NCI-H460 (cell line): ENCODE results near the gene CNTNAP2. TPM values are rescaled to one million over a fixed set of nuclear protein-coding genes. Genes with fewer than 3 reads are reported as not detected.

Experiments
- DNase-seq: peaks from one replicate; pipeline ENCODE4 v3.0.0-alpha.2; 2016; ENCODE audit warnings: low read depth; ENCODE audit errors: extremely low read depth
- total RNA-seq: library from RNA; depleted of rRNA; stranded (reverse); fragments of >200 nt; shearing (Covaris generic); gene quantifications from 2 replicates; pipeline ENCODE4 v1.2.3, GENCODE V29; 2014

CNTNAP2 gene
- total RNA-seq, 1 experiment from 2014 or later = 0.15 TPM

- DNase-seq = no peak
These were observed 1807.2 kb downstream of the CNTNAP2 start for GRCh38 chr7:147923841-147924240.

GRCh38 chr7:147937428-147937827 is 1820.8 kb downstream of the CNTNAP2 start:
- DNase-seq = no peak

DNA sequence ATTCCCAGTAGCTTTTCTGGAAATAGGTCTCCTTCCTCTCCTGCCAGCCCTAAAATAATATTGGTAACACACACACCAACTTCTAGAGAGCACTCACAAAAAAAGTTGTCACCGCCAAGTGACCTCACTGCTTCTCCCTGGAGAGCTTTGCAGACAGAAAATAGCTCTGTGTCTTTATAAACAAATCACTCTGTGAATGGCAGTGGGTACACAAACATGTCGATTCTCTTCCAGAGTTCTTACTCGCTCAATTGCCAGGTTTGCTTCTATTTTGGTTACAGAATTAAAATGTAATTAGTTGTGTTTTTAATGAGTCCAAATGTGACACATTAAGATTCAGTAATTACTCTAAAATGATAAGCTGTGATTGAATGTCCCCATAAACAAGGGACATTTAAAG is 1824.8 kb downstream of the CNTNAP2 start:
- no peak for DNase-seq

DNA sequence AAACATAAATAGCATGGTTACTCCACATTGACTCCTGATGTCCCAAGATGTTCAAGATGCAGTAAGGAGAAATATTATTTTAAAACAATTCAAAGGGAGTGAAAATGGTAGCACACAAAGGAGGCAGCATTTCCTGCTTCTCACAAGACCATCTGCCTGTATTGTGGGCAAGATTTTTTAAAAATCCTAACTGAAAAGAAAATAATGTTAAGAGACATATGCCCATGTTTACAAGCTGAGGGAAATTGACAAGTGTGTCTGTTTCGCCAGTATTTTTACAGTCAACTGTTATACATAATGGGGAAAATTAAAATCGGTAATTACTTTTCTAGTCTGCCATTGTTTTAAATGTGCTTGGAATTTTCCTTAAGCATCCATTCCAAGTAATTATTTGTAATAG is 1827.7 kb downstream of the CNTNAP2 start:
- DNase-seq = no peak

- DNase-seq = no peak
These were observed 1836.3 kb downstream of the CNTNAP2 start for GRCh38 chr7:147952918-147953317.

DNA sequence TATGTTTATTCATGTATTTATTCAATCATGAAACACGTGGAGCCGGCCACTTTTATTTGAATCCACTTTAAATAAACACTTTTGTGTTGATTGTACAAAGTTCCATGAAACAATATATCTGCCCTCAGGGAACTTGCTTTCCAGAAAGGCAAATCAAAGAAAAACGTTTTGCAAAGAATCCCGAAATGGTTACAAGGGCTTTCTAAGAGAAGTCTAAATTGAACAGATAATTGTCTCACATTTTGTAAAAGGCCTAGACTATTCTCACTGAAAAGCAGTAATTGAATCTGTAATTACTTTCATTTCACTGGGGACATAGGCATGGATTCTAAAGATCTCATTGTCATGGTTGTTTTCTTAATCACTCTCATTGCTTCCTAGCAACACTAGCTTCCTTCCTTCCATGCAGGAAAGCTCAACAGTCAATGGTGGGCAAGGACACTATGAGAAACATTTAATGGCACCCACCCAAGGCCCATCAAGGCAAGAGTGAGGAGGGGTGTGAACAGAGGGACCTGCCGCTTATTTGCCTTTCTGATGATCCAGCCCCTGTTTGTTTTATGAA is 1851.5 kb downstream of the CNTNAP2 start:
- no peak for DNase-seq

DNA sequence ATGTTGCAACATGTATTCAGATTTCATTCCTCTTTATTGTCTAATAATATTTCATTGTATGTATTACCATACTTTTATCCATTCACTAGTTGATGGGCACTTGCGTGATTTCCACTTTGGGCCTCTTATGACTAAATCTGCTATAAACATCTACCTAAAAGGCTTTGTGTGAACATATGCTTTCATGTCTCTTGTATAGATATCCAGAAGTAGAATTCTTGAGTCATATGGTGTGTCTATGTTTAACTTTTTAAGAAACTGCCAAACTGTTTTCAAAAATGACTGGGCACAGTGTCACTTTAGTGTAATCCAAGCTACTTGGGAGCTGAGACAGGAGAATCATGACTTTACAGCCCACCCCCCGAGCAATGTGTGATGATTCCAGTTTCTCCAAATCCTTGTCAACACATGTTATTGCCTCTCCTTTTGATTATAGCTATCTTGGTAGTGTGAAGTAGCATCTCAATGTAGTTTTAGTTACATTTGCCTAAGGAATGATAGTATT is 1855.1 kb downstream of the CNTNAP2 start:
- no peak for DNase-seq

GRCh38 chr7:147978201-147978600 is 1861.6 kb downstream of the CNTNAP2 start:
- no peak for DNase-seq

GRCh38 chr7:147978651-147979050 is 1862.0 kb downstream of the CNTNAP2 start:
- no peak for DNase-seq

DNA sequence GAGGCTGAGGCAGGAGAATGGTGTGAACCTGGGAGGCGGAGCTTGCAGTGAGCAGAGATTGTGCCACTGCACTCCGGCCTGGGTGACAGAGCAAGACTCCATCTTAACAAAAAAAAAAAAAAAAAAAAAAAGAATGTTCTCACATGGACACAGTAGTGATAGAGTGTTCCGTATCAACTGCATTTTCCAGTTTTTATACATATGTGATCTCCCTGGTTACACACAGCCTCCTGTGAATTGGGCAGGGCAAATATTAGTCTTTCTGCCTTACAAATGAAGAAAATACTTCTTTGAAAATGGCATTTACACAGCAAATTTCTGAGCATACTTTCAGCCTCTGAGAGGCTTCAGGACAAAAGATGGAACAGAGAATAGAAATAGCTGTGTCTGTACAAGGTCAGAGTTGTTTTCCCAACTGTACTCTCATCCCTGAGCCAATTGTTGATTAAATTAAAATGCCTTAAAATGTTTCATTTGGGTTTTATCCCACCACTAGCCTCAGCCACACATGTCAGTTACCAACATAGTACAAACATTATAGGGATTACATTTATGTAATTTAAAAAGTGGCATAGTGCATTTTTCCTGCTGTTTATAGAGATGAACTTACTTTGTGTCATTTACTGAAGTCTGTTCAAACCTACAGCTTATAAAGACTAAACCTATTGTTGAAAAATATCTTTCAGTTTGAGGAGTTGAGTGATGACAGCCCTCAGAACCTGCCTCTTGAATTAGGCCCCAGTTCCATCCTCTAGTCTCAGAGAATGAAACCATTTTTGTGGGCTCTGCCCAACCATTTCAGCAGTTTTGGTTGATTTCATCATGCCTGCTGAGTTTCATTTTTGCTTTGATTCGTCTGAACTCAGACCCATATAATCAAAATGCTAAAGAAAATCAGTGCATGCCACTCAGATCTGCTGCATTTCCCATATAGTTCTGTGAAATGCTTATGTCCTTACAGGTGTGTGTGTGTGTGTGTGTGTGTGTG is 1864.5 kb downstream of the CNTNAP2 start:
- DNase-seq = no peak

DNA sequence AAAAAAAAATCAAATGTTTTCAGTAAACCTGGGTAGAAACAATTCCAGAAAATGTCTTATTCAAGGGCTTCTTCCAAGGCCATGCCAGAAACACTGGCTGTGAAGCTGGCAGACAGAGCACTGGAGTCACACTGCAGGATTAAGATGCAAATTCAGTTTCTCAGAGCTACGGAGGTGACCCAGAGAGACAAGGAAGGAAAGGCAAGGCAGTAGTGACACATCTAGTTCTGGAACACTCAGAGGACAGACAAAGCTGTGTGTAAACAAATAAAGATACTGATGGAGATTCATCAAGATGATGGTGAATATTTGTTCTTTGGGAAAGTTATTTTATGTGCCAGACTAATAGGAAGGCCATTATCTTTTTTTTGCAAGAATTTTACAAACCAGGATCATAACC is 1865.7 kb downstream of the CNTNAP2 start:
- DNase-seq = no peak

- no peak for DNase-seq
These were observed 1867.7 kb downstream of the CNTNAP2 start for GRCh38 chr7:147984265-147984664.

- DNase-seq = no peak
These were observed 1873.5 kb downstream of the CNTNAP2 start for GRCh38 chr7:147990079-147990478.

GRCh38 chr7:147990942-147991341 is 1874.3 kb downstream of the CNTNAP2 start:
- no peak for DNase-seq

GRCh38 chr7:147992698-147993097 is 1876.1 kb downstream of the CNTNAP2 start:
- DNase-seq = no peak

DNA sequence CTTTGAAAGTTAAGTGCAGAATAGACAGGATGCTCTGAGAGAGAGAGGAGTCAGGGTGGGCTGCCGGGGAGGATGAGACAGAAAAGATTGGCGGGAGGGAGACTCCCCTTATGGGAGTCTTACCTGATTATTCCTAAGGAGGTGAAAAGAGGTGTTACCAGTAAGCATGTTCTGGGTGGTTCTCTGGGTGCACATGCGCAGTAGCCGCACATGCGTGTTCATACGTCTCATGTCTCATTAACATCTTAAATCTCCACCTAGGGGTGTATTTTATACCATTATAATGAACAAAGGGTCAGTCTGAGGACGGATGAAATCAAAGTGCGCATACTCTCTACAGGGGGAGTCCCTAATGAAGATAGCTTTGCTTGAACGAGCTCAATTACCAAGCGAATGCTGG is 1881.0 kb downstream of the CNTNAP2 start:
- DNase-seq = no peak

DNA sequence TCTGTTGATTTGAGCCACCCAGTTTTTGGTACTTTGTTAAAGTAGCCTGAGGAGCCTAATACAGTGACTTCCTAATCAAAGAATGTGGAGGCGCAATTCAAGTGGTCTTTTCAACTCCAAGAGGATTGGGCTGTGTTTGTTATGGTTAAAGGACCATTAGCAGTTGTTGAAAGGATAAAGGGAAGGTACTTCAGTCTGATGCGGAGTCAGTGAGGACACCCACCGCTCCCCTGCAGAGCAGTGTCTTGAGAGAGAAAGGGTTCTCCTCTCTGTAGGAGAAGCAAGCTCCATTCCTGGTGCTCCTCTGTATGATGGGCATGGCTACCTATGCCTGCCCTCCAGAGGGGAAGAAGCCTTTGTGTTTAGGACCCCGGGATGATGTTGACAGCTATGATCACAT is 1883.4 kb downstream of the CNTNAP2 start:
- DNase-seq = no peak

DNA sequence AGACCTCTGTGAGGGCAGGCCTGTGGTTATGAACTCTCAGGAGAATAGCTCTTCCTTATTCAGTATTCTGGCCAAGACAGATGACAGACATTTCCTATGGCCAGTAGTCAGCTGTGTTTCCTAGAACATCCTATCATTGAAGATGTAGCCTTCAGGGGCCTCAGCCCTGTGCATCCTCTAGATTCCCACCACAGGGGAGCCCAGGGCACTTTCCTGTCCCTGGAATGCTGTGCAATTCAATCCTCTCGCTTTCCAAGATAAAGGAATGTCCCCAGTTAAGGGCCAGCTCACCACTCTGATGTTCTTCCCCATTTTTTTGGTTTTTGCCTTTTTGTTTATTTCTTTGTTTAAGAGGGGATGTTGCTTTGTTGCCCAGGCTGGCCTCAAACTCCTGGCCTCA is 1895.2 kb downstream of the CNTNAP2 start:
- DNase-seq = no peak

GRCh38 chr7:148014001-148014400 is 1897.4 kb downstream of the CNTNAP2 start:
- no peak for DNase-seq

- DNase-seq = no peak
These were observed 1897.9 kb downstream of the CNTNAP2 start for GRCh38 chr7:148014541-148014940.

DNA sequence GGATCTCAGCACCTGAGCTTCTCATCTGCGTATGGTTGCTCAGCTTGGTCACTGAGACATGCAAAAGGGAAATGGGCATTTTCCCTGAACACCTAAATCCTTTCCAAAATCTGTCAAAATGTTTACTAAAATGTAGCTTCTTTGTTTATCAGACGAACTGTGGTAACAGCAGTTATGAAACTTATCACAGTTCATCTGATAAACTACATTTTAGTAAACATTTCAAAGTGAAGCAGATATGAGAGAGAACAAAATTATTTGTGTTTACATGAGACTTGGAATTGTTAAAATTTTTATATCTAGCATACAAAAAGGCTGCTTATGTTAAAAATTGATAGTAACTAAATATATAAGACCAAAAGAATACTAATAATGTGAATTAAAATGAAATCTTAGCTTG is 1900.5 kb downstream of the CNTNAP2 start:
- no peak for DNase-seq

DNA sequence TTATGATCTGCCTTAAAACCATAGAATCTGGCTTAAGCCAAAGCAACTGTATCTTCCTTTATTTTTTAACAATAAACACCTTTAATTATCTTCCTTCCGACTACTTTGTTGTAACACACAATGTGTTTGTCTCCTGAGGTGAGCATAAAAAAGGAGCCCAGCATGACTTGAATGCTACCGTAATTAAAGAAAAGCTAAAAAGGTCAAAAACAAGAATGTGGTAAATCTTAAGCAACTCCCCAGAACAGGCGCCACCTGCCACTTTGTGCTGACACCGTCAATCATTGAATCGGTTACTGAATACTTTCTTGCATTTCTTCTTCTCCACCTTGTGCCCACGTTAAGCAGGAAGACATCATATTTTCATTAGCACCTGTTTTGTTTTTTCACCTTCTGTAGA is 1904.1 kb downstream of the CNTNAP2 start:
- DNase-seq = no peak
